Measurements from ENCODE around the gene POGLUT2.

Gene POGLUT2

GRCh38 chr13:102763741-102764140 is 35.0 kb downstream of the POGLUT2 start:
- no peak for DNase-seq

- no peak for DNase-seq
Observed at GRCh38 chr13:102761071-102761470, 37.7 kb downstream of the POGLUT2 start.

- no peak for DNase-seq
Observed at GRCh38 chr13:102758842-102759241, 39.9 kb downstream of the POGLUT2 start.

GRCh38 chr13:102757006-102757405 is 41.8 kb downstream of the POGLUT2 start:
- DNase-seq, result no peak

GRCh38 chr13:102751886-102752285 is 46.9 kb downstream of the POGLUT2 start:
- no peak for DNase-seq

- DNase-seq, result no peak
Observed at GRCh38 chr13:102742506-102742905, 56.3 kb downstream of the POGLUT2 start.

GRCh38 chr13:102742101-102742500 is 56.7 kb downstream of the POGLUT2 start:
- DNase-seq, result no peak

Measured in femur (tissue), 1 donor.